K562 (cell line): ENCODE measurements around the gene MARS1. TPM values are rescaled to one million over a fixed set of nuclear protein-coding genes. Genes with fewer than 3 reads are reported as not detected.

Experiments
- BCOR ChIP-seq: fragments of 450-650 bp; IDR thresholded peaks from 2 replicates; pipeline ENCODE4 v1.6.1; 2016
- DNMT1 ChIP-seq: fragments of 450-650 bp; IDR thresholded peaks from 2 replicates; pipeline ENCODE4 v1.6.1; 2016; ENCODE audit warnings: antibody characterized with exemption, mild to moderate bottlenecking
- ERF ChIP-seq: fragments of 450-650 bp; formaldehyde crosslinking; IDR thresholded peaks from 2 replicates; pipeline ENCODE4 v1.4.0; 2020; ENCODE audit warnings: mild to moderate bottlenecking, mixed read lengths
- KHSRP ChIP-seq: fragments of 450-650 bp; IDR thresholded peaks from 2 replicates; pipeline ENCODE4 v1.6.1; 2017
- NR2C2 ChIP-seq, 2 experiments: fragments of 200-800 bp in 1 of 2; sonication (Bioruptor generic) in 1 of 2; sonication (generic) in 1 of 2; formaldehyde crosslinking in 1 of 2; IDR thresholded peaks; 2 replicates each; pipeline versions ENCODE4 v1.6.1 to v1.8.0; 2016 to 2022; ENCODE audit warnings: mild to moderate bottlenecking in 1 of 2, missing compliant biosample characterization in 1 of 2, missing genetic modification characterization in 1 of 2, missing genetic modification reagents in 1 of 2
- POLR2B ChIP-seq: fragments of 450-650 bp; IDR thresholded peaks from 2 replicates; pipeline ENCODE4 v1.6.1; 2018; ENCODE audit warnings: low read depth; ENCODE audit not compliant: partially characterized antibody
- PTRF ChIP-seq: fragments of 450-650 bp; IDR thresholded peaks from 2 replicates; pipeline ENCODE4 v1.6.1; 2016; ENCODE audit warnings: mild to moderate bottlenecking, missing genetic modification characterization, missing compliant biosample characterization
- REST ChIP-seq, 2 experiments: fragments of 450-650 bp; formaldehyde crosslinking in 1 of 2; IDR thresholded peaks; 2 replicates each; pipeline versions ENCODE4 v1.4.0 to v1.6.1; 2014 to 2020; ENCODE audit warnings: mild to moderate bottlenecking in 2 of 2, borderline replicate concordance in 1 of 2, low read depth in 1 of 2
- SIRT6 ChIP-seq: IDR thresholded peaks from one replicate; pipeline ENCODE4 v1.6.1; 2012; ENCODE audit warnings: low read depth, mild to moderate bottlenecking, control low read depth, inconsistent platforms, low read length, moderate library complexity
- TCFL5 ChIP-seq: fragments of 250-450 bp; sonication (Bioruptor Pico); conservative IDR thresholded peaks from 2 replicates; pipeline ENCODE4 v1.6.1; 2021; ENCODE audit warnings: mild to moderate bottlenecking, moderate library complexity, matching md5 sums
- ZNF436 ChIP-seq: fragments of 250-450, 450-650 bp; sonication (Bioruptor Pico); formaldehyde crosslinking; IDR thresholded peaks from 2 replicates; pipeline ENCODE4 v1.7.0; 2020; ENCODE audit warnings: mild to moderate bottlenecking
- polyA plus RNA-seq, 8 experiments: library from polyadenylated mRNA; depleted of rRNA in 4 of 8; stranded (reverse) in 5 of 8; unstranded in 3 of 8; fragments of >200 nt; fragmentation: Nextera tagmentation in 2 of 8; fragmentation: Illumina TruSeq in 1 of 8; extraction: Ambion mirVana in 2 of 8; extraction: Trizol in 1 of 8; gene quantifications; 2 replicates each; pipeline versions ENCODE4 v1.2.1 to v1.2.3, GENCODE V29; 2011 to 2014; ENCODE audit warnings: inconsistent platforms in 1 of 8, missing spikeins in 1 of 8
- total RNA-seq, 7 experiments: library from RNA; depleted of rRNA in 6 of 7; stranded (reverse); fragments of >200 nt in 6 of 7; fragmentation: Illumina TruSeq in 2 of 7; extraction: Trizol in 2 of 7; gene quantifications; 2 replicates each; pipeline versions ENCODE4 v1.2.1 to v1.2.3, GENCODE V29; 2011 to 2021; ENCODE audit warnings: low replicate concordance in 1 of 7
- TF ChIP-seq, protein P1 (sequence below): sonication (generic); IDR thresholded peaks from 2 replicates; pipeline ENCODE4 v1.6.1; 2016

The MARS1 gene
- total and polyA plus RNA-seq, 9 of the 15 experiments (the other 6 are each of a cell fraction or from before 2014, with no cell fraction given), result 117 to 382 (median 220) TPM

DNA sequence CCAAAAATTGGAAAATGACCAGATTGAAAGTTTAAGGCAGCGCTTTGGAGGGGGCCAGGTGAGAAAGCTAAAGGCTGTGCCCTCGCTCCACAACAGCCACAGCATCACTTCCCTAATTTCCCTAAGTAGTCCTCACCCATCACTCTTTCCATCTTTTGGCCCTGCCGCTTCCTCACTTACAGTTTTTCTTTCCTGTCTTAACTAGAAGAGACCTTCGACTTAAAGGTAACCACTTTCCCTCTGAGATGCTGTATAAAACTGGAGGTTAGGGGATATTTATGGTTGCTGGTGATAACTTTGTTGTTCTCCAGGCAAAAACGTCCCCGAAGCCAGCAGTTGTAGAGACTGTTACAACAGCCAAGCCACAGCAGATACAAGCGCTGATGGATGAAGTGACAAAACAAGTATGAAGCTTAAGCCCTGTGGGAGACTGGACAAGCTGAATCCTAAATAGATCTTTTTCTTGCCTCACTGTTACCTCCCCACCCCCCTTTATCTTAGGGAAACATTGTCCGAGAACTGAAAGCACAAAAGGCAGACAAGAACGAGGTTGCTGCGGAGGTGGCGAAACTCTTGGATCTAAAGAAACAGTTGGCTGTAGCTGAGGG lies 28.2 kb downstream of the MARS1 start (continued):
- no peak for TF ChIP-seq PTRF (tag)
- no peak for TF ChIP-seq NR2C2 (CRISPR knock-in tag; IDR thresholded peaks at IDR 0.05)
- peak; percentile 46; the same call in 1 of the 2 replicates for TF ChIP-seq NR2C2 (tag; IDR thresholded peaks at IDR 0.05)
- 0 out of 2 replicates have a peak, but pooled peaks have one; percentile 18 for TF ChIP-seq TCFL5
- TF ChIP-seq DNMT1, result peak; percentile 98
- TF ChIP-seq BCOR, result no peak
- TF ChIP-seq SIRT6, result peak; percentile 20
- 0 out of 2 replicates have a peak, but pooled peaks have one; percentile 35 for TF ChIP-seq ERF (CRISPR knock-in tag)
- TF ChIP-seq ZNF436 (CRISPR knock-in tag), result peak; percentile 33; the same call in 1 of the 2 replicates
- TF ChIP-seq, protein P1, sequence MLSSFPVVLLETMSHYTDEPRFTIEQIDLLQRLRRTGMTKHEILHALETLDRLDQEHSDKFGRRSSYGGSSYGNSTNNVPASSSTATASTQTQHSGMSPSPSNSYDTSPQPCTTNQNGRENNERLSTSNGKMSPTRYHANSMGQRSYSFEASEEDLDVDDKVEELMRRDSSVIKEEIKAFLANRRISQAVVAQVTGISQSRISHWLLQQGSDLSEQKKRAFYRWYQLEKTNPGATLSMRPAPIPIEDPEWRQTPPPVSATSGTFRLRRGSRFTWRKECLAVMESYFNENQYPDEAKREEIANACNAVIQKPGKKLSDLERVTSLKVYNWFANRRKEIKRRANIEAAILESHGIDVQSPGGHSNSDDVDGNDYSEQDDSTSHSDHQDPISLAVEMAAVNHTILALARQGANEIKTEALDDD, result no peak
- TF ChIP-seq POLR2B, result peak; percentile 78
- TF ChIP-seq REST (IDR thresholded peaks at IDR 0.05; ENCODE audit: borderline replicate concordance), result no peak
- TF ChIP-seq REST (CRISPR knock-in tag; IDR thresholded peaks at IDR 0.05; ENCODE audit: low read depth), result no peak
- peak; percentile 36; the same call in 1 of the 2 replicates for TF ChIP-seq KHSRP
